ENCODE data around the gene SLC4A2.

GRCh38 chr7:151101621-151102396, 42.4 kb downstream of the SLC4A2 start:
- TF ChIP-seq, protein P1, sequence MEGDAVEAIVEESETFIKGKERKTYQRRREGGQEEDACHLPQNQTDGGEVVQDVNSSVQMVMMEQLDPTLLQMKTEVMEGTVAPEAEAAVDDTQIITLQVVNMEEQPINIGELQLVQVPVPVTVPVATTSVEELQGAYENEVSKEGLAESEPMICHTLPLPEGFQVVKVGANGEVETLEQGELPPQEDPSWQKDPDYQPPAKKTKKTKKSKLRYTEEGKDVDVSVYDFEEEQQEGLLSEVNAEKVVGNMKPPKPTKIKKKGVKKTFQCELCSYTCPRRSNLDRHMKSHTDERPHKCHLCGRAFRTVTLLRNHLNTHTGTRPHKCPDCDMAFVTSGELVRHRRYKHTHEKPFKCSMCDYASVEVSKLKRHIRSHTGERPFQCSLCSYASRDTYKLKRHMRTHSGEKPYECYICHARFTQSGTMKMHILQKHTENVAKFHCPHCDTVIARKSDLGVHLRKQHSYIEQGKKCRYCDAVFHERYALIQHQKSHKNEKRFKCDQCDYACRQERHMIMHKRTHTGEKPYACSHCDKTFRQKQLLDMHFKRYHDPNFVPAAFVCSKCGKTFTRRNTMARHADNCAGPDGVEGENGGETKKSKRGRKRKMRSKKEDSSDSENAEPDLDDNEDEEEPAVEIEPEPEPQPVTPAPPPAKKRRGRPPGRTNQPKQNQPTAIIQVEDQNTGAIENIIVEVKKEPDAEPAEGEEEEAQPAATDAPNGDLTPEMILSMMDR (conservative IDR thresholded peaks at IDR 0.05 in 1 of 2, IDR thresholded peaks at IDR 0.05 in 1 of 2; ENCODE audit: extremely low read depth in 1 of 2, insufficient read depth in 1 of 2, low read depth in 1 of 2, low read length in 2 of 2): no peak
- TF ChIP-seq EZH2 (IDR thresholded peaks at IDR 0.05; ENCODE audit: borderline replicate concordance, low read length): no peak

Data from mammary epithelial cell (primary cell).